ENCODE data around the gene MPDU1.

MPDU1 gene

DNA sequence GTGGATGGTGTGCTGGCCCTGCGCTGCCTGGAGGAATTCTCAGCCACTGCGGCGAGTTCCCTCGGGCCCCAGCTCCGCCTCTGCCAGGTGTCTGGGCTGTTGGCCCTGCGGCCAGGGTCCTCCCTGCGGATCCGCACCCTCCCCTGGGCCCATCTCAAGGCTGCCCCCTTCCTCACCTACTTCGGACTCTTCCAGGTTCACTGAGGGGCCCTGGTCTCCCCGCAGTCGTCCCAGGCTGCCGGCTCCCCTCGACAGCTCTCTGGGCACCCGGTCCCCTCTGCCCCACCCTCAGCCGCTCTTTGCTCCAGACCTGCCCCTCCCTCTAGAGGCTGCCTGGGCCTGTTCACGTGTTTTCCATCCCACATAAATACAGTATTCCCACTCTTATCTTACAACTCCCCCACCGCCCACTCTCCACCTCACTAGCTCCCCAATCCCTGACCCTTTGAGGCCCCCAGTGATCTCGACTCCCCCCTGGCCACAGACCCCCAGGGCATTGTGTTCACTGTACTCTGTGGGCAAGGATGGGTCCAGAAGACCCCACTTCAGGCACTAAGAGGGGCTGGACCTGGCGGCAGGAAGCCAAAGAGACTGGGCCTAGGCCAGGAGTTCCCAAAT is 26.4 kb upstream of the MPDU1 start:
- TF ChIP-seq CTCF (IDR thresholded peaks at IDR 0.05; ENCODE audit: low read depth, low read length) = no peak
- DNase-seq (ENCODE audit: extremely low read depth, low read depth) = no peak

GRCh38 chr17:7557775-7558543 is 25.7 kb upstream of the MPDU1 start:
- TF ChIP-seq CTCF (IDR thresholded peaks at IDR 0.05; ENCODE audit: low read depth, low read length) = no peak
- DNase-seq (ENCODE audit: extremely low read depth, low read depth) = peak; percentile 45

DNA sequence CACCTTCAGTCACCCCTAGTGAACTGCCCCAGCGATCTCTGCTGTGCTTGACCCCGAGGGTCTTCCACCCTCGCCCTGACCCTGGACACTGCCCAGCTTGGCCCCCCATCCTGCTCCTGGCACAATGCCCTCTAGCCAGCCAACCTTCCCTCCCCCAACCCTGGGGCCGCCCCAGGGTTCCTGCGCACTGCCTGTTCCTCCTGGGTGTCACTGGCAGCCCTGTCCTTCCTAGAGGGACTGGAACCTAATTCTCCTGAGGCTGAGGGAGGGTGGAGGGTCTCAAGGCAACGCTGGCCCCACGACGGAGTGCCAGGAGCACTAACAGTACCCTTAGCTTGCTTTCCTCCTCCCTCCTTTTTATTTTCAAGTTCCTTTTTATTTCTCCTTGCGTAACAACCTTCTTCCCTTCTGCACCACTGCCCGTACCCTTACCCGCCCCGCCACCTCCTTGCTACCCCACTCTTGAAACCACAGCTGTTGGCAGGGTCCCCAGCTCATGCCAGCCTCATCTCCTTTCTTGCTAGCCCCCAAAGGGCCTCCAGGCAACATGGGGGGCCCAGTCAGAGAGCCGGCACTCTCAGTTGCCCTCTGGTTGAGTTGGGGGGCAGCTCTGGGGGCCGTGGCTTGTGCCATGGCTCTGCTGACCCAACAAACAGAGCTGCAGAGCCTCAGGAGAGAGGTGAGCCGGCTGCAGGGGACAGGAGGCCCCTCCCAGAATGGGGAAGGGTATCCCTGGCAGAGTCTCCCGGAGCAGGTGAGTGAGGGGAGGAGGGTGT is 24.9 kb upstream of the MPDU1 start, which contains the start of gene TNFSF13:
TSS of gene TNFSF13 (plus strand) at position 207 of the 776 bp plus-strand sequence. CDS start at position 497, 290 bp downstream.
- no peak for TF ChIP-seq CTCF (IDR thresholded peaks at IDR 0.05; ENCODE audit: low read depth, low read length)
- no peak for DNase-seq (ENCODE audit: extremely low read depth, low read depth)

GRCh38 chr17:7559320-7560171 is 24.1 kb upstream of the MPDU1 start:
- no peak for TF ChIP-seq CTCF (IDR thresholded peaks at IDR 0.05; ENCODE audit: low read depth, low read length)
- no peak for DNase-seq (ENCODE audit: extremely low read depth, low read depth)

GRCh38 chr17:7560172-7561027 is 23.3 kb upstream of the MPDU1 start:
- DNase-seq (ENCODE audit: extremely low read depth, low read depth) = no peak
- peak; percentile 66 for TF ChIP-seq CTCF (IDR thresholded peaks at IDR 0.05; ENCODE audit: low read depth, low read length)

DNA sequence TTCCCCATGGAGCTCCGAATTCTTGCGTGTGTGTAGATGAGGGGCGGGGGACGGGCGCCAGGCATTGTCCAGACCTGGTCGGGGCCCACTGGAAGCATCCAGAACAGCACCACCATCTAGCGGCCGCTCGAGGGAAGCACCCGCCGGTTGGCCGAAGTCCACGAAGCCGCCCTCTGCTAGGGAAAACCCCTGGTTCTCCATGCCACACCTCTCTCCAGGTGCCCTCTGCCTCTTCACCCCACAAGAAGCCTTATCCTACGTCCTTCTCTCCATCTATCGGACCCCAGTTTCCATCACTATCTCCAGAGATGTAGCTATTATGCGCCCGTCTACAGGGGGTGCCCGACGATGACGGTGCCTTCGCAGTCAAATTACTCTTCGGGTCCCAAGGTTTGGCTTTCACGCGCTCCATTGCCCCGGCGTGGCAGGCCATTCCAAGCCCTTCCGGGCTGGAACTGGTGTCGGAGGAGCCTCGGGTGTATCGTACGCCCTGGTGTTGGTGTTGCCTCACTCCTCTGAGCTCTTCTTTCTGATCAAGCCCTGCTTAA is 22.6 kb upstream of the MPDU1 start:
- peak; percentile 50 for DNase-seq (ENCODE audit: extremely low read depth, low read depth)
- peak; percentile 90 for TF ChIP-seq CTCF (IDR thresholded peaks at IDR 0.05; ENCODE audit: low read depth, low read length)
